Common myeloid progenitor, CD34-positive (primary cell): Measurements from ENCODE around the gene LRMDA.

Experiments
- CTCF ChIA-PET: fragments of 350-600 bp; sonication (Branson Sonifier 250); formaldehyde crosslinking; loops from one replicate; lab custom pipeline; 2021; ENCODE audit warnings: antibody characterized with exemption; lab: Charles Lee
- POLR2A ChIA-PET: fragments of 350-600 bp; sonication (Branson Sonifier 250); formaldehyde crosslinking; loops from one replicate; lab custom pipeline; 2021; ENCODE audit warnings: antibody characterized with exemption; lab: Charles Lee
- DNase-seq, 3 donors: peaks; one replicate each; pipeline versions ENCODE4 v3.0.0 to v3.0.0-alpha.2; 2013
- H3K27ac ChIP-seq, 2 experiments: 1 replicate in 1 of 2; 2 replicates in 1 of 2; pipeline ENCODE4 v1.7.0; 2013; ENCODE audit warnings: inconsistent platforms in 2 of 2, low read length in 2 of 2, mild to moderate bottlenecking in 2 of 2, low read depth in 1 of 2, moderate library complexity in 1 of 2; ENCODE audit not compliant: severe bottlenecking in 2 of 2, insufficient read depth in 1 of 2, poor library complexity in 1 of 2
- H3K27me3 ChIP-seq, 5 experiments: replicated peaks in 2 of 5; 1 replicate in 3 of 5; 2 replicates in 2 of 5; pipeline versions ENCODE4 v1.6.1 to v1.7.0; 2013; ENCODE audit warnings: low read length in 4 of 5, mild to moderate bottlenecking in 2 of 5, moderate library complexity in 2 of 5, inconsistent platforms in 1 of 5; ENCODE audit not compliant: insufficient read depth in 5 of 5, control insufficient read depth in 4 of 5
- H3K36me3 ChIP-seq, 4 experiments: 1 replicate in 2 of 4; 2 replicates in 2 of 4; pipeline versions ENCODE4 v1.6.1 to v1.7.0; 2013; ENCODE audit warnings: low read length in 3 of 4, control low read depth in 1 of 4, mild to moderate bottlenecking in 1 of 4; ENCODE audit not compliant: control insufficient read depth in 4 of 4, insufficient read depth in 4 of 4
- H3K4me1 ChIP-seq, 4 experiments: 1 replicate in 3 of 4; 2 replicates in 1 of 4; pipeline versions ENCODE4 v1.6.1 to v1.7.1; 2013; ENCODE audit warnings: low read length in 3 of 4, mild to moderate bottlenecking in 3 of 4, control low read depth in 1 of 4, inconsistent platforms in 1 of 4, moderate library complexity in 1 of 4; ENCODE audit not compliant: control insufficient read depth in 4 of 4, insufficient read depth in 4 of 4; ENCODE audit errors: control extremely low read depth in 1 of 4
- H3K4me3 ChIP-seq, 7 experiments: 1 replicate in 4 of 7; 2 replicates in 3 of 7; pipeline versions ENCODE4 v1.5.1 to v1.7.0; 2013; ENCODE audit warnings: mild to moderate bottlenecking in 7 of 7, low read length in 6 of 7, moderate library complexity in 6 of 7, inconsistent platforms in 2 of 7, low read depth in 2 of 7, control low read depth in 1 of 7; ENCODE audit not compliant: insufficient read depth in 4 of 7, control insufficient read depth in 1 of 7; ENCODE audit errors: extremely low read depth in 1 of 7
- H3K9me3 ChIP-seq, 5 experiments: 1 replicate in 4 of 5; 2 replicates in 1 of 5; pipeline versions ENCODE4 v1.6.1 to v1.7.1; 2013; ENCODE audit warnings: low read length in 4 of 5, mild to moderate bottlenecking in 2 of 5, inconsistent platforms in 1 of 5, low read depth in 1 of 5, moderate library complexity in 1 of 5; ENCODE audit not compliant: control insufficient read depth in 4 of 5, insufficient read depth in 2 of 5; ENCODE audit errors: control extremely low read depth in 1 of 5
- WGBS: methylation state at CpG from one replicate; pipeline ENCODE4 v1.1.5; 2013; ENCODE audit not compliant: insufficient coverage; 5-methylcytosine and 5-hydroxymethylcytosine counted together

The LRMDA gene

DNA sequence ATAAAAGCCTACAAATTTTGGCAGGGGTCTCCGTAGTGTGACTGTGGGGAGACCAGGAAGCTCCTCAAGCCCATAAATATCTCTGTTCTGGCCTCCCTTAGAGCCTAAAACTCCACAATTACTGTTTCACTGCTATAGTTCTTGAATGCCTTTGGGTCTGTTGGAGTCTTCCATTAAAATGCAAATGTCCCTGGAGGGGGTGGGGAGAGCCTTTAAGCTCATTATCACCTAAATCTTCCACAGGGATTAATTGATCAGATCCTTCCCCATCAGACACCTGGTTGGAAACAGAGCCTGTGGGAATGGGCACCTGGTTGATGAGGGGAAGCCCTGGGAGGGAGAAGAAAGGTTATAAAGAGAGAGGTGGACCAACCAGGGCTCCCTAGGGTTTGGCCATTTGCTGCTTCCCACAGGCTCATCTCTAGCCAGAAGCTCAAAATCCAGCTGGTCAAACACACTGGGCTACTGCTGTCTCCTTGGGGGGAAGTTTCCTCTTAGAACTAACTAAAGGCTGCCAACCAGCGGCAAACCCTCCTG is 718.2 kb downstream of the LRMDA start:
- Histone ChIP-seq H3K4me1 (no peaks in the 10 kb centered on the region), H3K9me3 (peaks cover 0 to 19% (median 3%) of the 10 kb centered on the region in 5 experiments), H3K27ac (no peak overlapping the region), H3K4me3 (no peak overlapping the region), H3K36me3 (no peaks in the 10 kb centered on the region), H3K27me3 (no peaks in the 10 kb centered on the region)
- ChIA-PET POLR2A (no interaction called here), CTCF (no interaction called here)
- WGBS: 100% methylated on average over 2 of the region's 2 CpGs
- no peak for DNase-seq

- Histone ChIP-seq H3K4me1 (no peaks in the 10 kb centered on the region), H3K36me3 (no peaks in the 10 kb centered on the region), H3K9me3 (peaks cover 0 to 19% (median 3%) of the 10 kb centered on the region in 5 experiments), H3K27me3 (no peaks in the 10 kb centered on the region), H3K4me3 (no peak overlapping the region), H3K27ac (no peak overlapping the region)
- 97% methylated on average over 14 of the region's 17 CpGs for WGBS
- POLR2A ChIA-PET: no interaction called here
- CTCF ChIA-PET: no interaction called here
- DNase-seq: no peak
These were observed 718.9 kb downstream of the LRMDA start for GRCh38 chr10:76150139-76150875.

GRCh38 chr10:76150876-76151288 is 719.5 kb downstream of the LRMDA start:
- no peak overlapping the region for H3K27ac ChIP-seq
- no peaks in the 10 kb centered on the region for H3K27me3 ChIP-seq
- DNase-seq: no peak
- ChIA-PET POLR2A (no interaction called here), CTCF (no interaction called here)
- H3K4me3 ChIP-seq: no peak overlapping the region
- no peaks in the 10 kb centered on the region for H3K36me3 ChIP-seq
- H3K9me3 ChIP-seq: peaks cover 0 to 19% (median 3%) of the 10 kb centered on the region in 5 experiments
- H3K4me1 ChIP-seq: no peaks in the 10 kb centered on the region
- 94% methylated on average over 4 of the region's 7 CpGs for WGBS

- Histone ChIP-seq H3K9me3 (peaks cover 0 to 19% (median 3%) of the 10 kb centered on the region in 5 experiments), H3K4me3 (no peak overlapping the region), H3K36me3 (no peaks in the 10 kb centered on the region), H3K27me3 (no peaks in the 10 kb centered on the region), H3K4me1 (no peaks in the 10 kb centered on the region), H3K27ac (no peak overlapping the region)
- WGBS: no CpG with 5 or more reads among the region's 1 CpG
- POLR2A ChIA-PET: no interaction called here
- DNase-seq: no peak
- CTCF ChIA-PET: no interaction called here
These were observed 720.8 kb downstream of the LRMDA start for GRCh38 chr10:76152186-76152585.

- POLR2A ChIA-PET: no interaction called here
- H3K27me3 ChIP-seq: no peaks in the 10 kb centered on the region
- no peak for DNase-seq
- WGBS: no CpG with 5 or more reads among the region's 1 CpG
- H3K27ac ChIP-seq: no peak overlapping the region
- CTCF ChIA-PET: interaction anchor here (1.1 kb wide), 1 partner anchor 16 kb away, joined by 3 read pairs; no protein-coding TSS in a partner anchor
- no peaks in the 10 kb centered on the region for H3K36me3 ChIP-seq
- H3K4me3 ChIP-seq: no peak overlapping the region
- H3K9me3 ChIP-seq: peaks cover 0 to 17% (median 2%) of the 10 kb centered on the region in 5 experiments
- no peaks in the 10 kb centered on the region for H3K4me1 ChIP-seq
These were observed 724.5 kb downstream of the LRMDA start for GRCh38 chr10:76155961-76156360.

DNA sequence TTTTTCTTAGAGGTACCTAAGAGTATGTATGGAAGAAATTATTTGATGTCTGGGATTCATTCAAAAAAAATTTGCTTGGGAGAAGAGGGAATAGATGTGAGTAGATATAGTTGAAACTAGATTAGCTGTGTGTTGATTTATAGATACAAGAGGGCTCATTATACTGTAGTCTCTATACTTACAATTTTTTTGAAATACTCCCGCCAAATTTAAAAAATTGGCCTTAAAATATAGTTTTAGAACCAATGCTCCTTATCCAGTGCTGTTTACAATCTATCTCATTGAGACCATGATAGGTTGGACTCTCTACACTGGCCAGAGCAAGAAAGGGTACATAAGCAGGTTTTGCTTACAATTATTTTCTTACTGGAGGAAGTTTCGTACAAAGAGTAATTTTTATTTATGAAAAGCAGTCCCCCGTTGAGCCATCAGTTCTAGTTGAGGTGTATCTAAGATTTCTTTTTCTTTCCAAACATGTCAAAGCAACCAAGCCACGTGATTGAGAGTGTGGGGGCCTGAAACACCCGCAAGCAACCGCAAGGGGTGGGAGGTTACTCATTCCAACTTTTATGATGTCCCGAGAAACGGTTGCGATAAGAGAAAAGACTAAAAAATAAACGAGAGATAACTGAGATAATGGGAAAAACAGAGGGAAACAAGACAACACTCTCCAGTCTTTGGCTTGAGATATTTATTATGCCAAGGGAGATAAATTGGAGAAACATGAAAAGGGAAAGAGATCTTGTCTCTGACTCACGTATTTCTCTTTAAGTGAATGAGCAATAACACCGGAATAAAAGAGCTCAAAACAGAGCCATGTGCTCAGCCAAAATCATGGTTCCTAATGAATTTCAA is 729.2 kb downstream of the LRMDA start:
- 96% methylated on average over 9 of the region's 12 CpGs for WGBS
- no peak overlapping the region for H3K27ac ChIP-seq
- ChIA-PET POLR2A (no interaction called here), CTCF (no interaction called here)
- H3K27me3 ChIP-seq: no peaks in the 10 kb centered on the region
- no peaks in the 10 kb centered on the region for H3K4me1 ChIP-seq
- H3K4me3 ChIP-seq: no peak overlapping the region
- DNase-seq: no peak
- no peaks in the 10 kb centered on the region for H3K36me3 ChIP-seq
- H3K9me3 ChIP-seq: peaks cover 0 to 2% (median 0%) of the 10 kb centered on the region in 5 experiments

- Histone ChIP-seq H3K36me3 (no peaks in the 10 kb centered on the region), H3K27ac (no peak overlapping the region), H3K4me1 (no peaks in the 10 kb centered on the region), H3K4me3 (no peak overlapping the region), H3K9me3 (peaks cover 0 to 7% (median 0%) of the 10 kb centered on the region in 5 experiments), H3K27me3 (no peaks in the 10 kb centered on the region)
- ChIA-PET CTCF (no interaction called here), POLR2A (no interaction called here)
- 97% methylated on average over 7 of the region's 7 CpGs for WGBS
- DNase-seq: no peak
These were observed 729.8 kb downstream of the LRMDA start for GRCh38 chr10:76161301-76161582.
